GM18868 (cell line): ENCODE data around the gene TMEM109.
"Not testable (repeated sequence)": the region's sequence is repeated elsewhere in the genome, so short reads cannot be mapped to it uniquely, and the experiment has no call there.

Experiments
- ATAC-seq: cut with Tn5 transposase; IDR thresholded peaks from one replicate; pipeline ENCODE4 v1.9.1; 2021; ENCODE audit warnings: mild to moderate bottlenecking, moderate library complexity; ENCODE audit not compliant: unreplicated experiment

The TMEM109 gene

GRCh38 chr11:60909680-60910280, 4.2 kb upstream of the TMEM109 start:
- not testable (repeated sequence) for ATAC-seq

- peak; percentile 37 for ATAC-seq
Measured at GRCh38 chr11:60910281-60910687, 3.7 kb upstream of the TMEM109 start.

DNA sequence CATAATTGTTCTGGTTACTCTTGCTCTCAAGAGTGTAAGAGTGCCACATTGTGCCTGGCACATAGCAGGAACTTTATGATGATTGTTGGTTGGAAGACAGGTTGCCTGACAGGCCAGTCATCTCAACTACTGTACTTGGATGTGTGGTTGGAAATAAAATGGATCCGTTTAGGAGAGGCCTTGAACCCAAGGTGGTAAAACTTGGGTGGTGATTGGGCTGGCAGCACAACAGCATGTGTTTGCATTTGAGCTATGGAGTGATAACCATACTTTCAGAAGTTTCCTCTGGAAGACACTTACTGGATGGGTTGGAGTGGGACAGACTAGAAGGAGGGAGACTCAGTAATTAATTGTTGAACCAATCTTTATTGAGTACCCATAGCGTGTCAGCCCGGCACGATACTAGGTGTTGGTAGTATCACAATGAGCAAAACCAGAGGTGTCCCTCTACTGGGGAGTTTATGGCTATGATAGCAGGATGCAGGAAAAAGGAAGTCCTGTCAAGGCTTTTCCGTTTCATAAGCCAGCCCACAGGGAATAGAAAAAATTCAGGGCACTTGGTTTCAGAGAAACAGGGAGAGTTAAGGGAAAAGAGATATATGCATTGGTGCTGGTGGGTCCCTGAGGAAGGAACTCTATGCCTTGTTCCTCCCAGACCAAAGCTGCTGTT, 3.1 kb upstream of the TMEM109 start:
- ATAC-seq = no peak

- no peak for ATAC-seq
Measured at GRCh38 chr11:60912223-60912850, 1.6 kb upstream of the TMEM109 start.

GRCh38 chr11:60912851-60913528, 968 bp upstream of the TMEM109 start:
- ATAC-seq = no peak

DNA sequence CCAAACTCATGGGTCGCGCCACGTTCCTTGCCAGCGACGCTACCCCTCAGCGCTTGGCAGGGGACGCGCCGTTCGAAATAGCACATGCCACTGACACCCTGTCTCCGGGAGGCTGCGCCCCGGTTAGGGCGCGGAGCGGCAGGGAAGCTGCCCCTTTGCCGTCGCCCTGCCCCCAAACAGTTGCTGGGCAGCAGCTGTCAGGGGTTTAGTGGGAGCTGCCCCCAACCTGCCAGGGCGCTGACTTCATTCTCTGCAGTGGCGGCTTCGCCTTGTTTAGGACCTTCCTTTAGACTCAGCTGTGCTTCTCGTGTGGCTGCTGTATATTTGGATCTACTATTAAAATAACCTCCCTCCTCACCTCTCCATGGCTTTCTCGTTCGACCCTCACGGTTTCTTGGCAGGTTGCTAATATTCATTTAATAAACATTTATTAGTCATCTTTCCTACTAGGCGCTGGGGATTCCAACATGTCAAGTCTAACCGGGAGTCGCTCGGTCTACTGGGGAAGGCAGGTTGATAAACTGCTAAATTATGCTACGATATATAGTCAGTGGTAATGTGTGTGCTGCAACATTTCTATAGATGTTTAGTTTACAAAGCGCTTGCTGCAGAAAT, 782 bp downstream of the TMEM109 start:
- ATAC-seq = no peak

- peak; percentile 55 for ATAC-seq
Measured at GRCh38 chr11:60915248-60915914, 1.4 kb downstream of the TMEM109 start.

DNA sequence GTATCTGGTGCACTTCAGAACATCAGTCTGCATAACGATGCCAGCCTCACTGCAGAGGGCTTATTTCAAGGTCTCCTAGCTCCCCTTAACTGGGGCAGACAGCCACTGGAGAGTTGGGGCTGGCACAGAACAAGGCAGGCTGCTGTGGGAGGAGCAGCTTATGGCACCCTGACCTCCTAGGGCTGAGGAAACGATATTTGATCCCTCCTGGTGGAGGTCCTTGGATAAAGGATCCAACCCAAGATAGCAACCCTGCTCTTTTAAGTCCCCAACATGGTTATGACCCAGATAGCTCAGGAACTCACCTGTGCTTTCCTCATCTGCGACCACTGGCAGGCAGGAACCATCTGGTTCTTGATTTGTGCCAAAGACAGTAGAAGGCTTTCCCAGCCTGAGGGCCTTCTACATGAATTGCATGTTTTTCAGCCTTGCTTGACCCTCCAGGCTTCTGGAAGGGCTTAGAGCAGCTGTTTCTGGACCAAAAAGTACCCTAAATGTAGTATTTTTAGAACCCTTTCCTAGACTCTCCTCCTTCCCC, 2.8 kb downstream of the TMEM109 start:
- no peak for ATAC-seq

DNA sequence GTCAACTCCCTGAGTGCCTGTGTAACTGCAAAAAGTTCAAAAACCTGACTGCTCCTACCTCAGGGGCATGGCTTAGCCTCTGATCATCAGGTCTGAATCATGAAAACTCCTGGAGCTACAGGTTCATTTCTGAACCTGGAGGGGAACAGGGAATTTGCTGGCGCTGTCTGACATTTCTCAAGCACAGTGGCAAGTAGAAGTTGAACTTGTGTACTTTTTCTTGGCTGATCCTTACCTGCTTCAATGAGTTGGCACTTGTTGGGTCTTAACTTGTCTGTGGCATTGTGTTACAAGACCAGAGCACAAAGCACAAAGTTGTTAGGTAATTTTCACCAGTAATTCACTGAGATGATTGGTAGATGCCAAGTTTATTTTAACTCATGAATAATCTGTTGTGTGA, 3.3 kb downstream of the TMEM109 start:
- no peak for ATAC-seq

DNA sequence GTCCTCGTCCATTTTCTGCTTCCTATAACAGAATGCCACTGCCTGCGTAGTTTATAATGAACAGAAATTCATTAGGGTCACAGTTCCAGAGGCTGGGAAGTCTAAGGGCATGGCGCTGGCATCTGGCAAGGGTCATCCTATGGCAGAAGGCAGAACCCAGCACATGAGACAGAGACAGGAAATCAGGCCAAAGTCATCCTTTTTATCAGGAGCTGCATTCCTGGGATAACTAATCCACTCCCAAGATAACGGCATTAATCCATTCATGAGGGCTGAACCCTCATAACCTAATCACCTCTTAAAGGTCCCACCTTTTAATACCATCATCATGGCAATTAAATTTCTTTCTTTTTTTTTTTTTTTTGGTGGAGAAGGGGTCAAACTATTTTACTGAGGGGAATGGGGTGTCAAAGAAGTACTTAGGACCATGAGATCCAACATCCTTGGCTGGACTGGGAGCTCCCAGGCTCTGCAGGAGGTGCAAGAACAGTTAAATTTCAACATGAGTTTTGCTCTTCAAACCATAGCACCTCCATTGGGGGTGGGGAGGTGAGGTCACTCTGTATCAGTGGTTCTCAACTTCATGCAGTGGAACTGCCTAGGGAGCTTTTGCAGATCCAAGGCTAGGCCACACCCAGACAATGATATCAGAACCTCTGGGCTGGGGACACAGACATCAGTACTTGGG, 4.4 kb downstream of the TMEM109 start:
- no peak for ATAC-seq

DNA sequence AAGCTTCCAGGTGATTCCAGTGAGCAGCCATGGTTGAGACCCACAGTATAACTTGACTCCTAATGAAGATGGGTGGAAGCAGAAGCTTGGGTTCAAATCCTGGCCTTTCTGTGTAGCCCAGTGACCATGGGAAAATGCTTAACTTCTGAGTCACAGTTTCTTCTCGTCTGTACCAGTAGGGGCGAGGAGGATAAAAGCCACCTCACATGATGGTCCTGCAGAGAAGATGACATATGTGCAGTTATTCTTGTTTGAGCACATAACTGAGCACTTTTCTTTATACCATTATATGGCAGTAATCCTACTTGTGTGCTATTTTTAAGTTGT, 4.9 kb downstream of the TMEM109 start:
- no peak for ATAC-seq

GRCh38 chr11:60919320-60919719, 5.4 kb downstream of the TMEM109 start:
- no peak for ATAC-seq

- ATAC-seq = no peak
Measured at GRCh38 chr11:60919956-60920355, 6.0 kb downstream of the TMEM109 start.

DNA sequence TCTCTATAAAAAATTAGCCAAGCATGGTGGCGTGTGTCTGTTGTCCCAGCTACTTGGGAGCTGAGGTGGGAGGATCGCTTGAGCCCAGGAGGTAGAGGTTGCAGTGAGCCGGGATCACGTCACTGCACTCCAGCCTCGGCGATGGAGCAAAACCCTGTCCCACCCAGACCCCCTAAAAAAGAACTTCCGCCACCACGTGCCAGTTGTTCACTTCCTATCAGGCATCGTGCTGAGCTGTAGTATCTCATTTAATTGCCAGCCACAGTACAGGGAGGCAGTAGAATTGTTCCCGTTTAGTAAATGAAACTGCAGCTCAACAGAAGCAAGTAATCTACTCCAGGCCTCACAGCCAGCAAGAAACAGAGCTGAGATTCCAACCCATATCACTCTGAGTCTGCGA, 7.3 kb downstream of the TMEM109 start:
- no peak for ATAC-seq

- no peak for ATAC-seq
Measured at GRCh38 chr11:60921777-60922335, 7.9 kb downstream of the TMEM109 start.

DNA sequence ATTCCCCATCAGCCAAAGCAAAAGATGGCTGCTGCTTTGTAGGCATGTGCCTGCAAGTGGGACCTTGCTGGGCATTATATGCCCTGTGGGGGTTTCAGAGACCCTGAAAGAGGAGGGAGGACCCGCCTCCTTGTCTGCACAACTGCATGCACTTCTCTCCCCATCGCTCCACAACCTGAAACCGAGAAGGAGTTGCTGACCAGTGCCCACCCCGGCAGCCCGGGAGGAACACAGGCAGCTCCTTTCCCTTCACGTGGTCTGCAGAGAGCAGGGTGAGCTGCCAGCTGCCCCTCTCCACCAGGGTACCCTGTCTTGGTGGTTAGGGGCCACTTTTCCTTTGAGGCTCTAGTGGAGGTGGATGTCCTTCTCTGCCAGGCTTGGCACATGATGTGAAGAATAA, 8.9 kb downstream of the TMEM109 start:
- ATAC-seq = no peak

DNA sequence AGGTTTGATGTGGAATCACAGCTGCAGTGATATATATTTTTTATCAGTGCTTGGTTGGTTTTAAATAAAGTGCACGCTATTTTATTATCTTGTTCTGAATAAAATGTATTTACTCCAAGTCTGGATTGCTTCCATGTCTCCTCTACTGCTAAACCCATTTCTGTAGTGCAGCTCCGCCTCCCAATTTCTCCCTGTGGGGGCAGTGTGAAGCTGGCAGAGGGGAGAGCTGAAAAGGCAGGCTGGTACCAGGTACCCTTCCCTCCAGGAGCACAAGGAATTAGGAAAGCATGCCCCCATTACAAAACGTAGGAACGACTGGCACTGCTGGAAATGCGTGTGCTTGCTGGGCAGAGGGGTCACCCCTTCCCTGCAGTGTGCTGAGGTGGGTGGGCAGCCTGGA, 9.4 kb downstream of the TMEM109 start:
- no peak for ATAC-seq

DNA sequence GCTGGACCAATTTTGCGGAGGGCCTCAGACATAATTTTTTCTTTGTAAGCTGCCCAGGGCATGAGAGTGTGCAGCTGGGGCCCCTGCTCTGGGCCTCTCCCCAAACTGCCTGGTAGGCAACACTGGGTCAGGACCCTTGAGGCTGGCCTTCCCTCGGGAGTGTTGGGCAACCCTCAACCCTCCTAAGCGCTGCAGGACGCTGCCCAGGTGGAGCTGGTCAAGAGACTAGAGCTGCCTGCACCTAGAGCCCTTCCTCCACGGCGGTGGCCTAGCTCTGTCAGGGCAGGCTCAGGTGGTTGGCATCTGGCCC, 9.8 kb downstream of the TMEM109 start:
- no peak for ATAC-seq

DNA sequence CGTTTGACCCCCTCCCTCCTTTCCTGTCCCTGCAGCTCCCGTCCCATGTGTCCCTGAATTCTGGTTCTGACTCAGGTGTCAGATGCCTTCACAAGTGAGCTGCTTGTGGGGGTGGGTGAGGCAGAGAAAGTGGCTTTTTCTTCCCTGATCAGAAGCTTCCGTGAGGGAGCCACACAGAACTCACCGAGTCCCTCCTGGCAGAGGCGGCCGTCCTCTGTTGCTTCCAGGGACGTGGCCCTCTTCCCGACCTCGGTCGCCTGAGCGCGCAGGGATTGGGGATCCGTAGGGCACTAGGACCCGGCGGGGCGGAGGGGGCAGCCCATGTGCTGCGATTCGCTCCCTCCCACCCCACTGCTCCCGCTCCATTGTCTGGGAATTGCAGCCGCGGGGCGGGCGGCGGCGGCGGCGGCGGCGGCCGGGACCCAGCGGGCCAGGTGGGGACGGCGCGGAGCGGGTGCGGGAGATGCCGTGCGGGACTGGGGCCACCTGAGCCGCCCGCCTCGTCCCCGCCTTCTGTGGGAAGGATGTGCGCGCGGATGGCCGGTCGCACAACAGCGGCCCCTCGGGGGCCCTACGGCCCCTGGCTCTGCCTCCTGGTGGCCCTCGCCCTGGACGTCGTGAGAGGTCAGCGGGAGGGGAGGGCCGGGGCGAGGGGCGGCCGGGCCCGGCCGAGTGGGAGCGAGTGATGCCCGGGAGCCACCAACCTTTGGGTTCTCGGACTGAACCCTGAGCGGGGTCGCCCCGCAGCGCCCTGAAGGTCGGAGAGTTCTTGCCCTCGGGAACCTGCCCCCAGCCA, 10.3 kb downstream of the TMEM109 start, which contains the start of gene TMEM132A:
Gene TMEM132A, plus strand, starts transcription at position 351 of the 796 bp plus-strand sequence. Its CDS starts 174 bp downstream, at position 525.
- ATAC-seq = peak; percentile 53
